GM12878 (cell line): ENCODE measurements around the gene HPGD. TPM values are rescaled to one million over a fixed set of nuclear protein-coding genes. Genes with fewer than 3 reads are reported as not detected.

ENCODE experiments used
- ASH2L ChIP-seq: fragments of 300-600, 200-600 bp; sonication (generic); IDR thresholded peaks from 2 replicates; pipeline ENCODE4 v1.6.1; 2017; ENCODE audit warnings: low read depth, mild to moderate bottlenecking, borderline replicate concordance
- NFYA ChIP-seq: IDR thresholded peaks from 2 replicates; pipeline ENCODE4 v1.6.1; 2011; ENCODE audit warnings: low read depth, mild to moderate bottlenecking, low read length, improper control_type of control experiment, borderline replicate concordance
- ZBTB4 ChIP-seq: fragments of 450-650 bp; formaldehyde crosslinking; IDR thresholded peaks from 2 replicates; pipeline ENCODE4 v1.4.0; 2022; ENCODE audit warnings: mild to moderate bottlenecking, moderate library complexity
- polyA plus RNA-seq, 11 experiments: library from polyadenylated mRNA; depleted of rRNA in 4 of 11; unstranded in 6 of 11; stranded (reverse) in 5 of 11; fragments of >200 nt; fragmentation: Nextera tagmentation in 4 of 11; fragmentation: Illumina TruSeq in 1 of 11; extraction: Ambion mirVana in 4 of 11; extraction: Trizol in 1 of 11; gene quantifications; 1 replicate in 1 of 11; 2 replicates in 10 of 11; pipeline versions ENCODE4 v1.2.1 to v1.2.3, GENCODE V29; 2011 to 2016; ENCODE audit warnings: inconsistent platforms in 2 of 11, missing spikeins in 2 of 11, low read depth in 1 of 11
- total RNA-seq, 4 experiments: library from RNA; depleted of rRNA in 3 of 4; stranded (reverse); fragments of >200 nt in 3 of 4; fragmentation: Illumina TruSeq in 1 of 4; extraction: Trizol in 1 of 4; gene quantifications; 2 replicates each; pipeline versions ENCODE4 v1.2.1 to v1.2.3, GENCODE V29; 2013 to 2021
- TF ChIP-seq, protein P1 (sequence below): IDR thresholded peaks from 2 replicates; pipeline ENCODE4 v1.6.1; 2011; ENCODE audit warnings: low read depth, low read length, improper control_type of control experiment, borderline replicate concordance
- TF ChIP-seq, protein P2 (sequence below): fragments of 450-650 bp; IDR thresholded peaks from 2 replicates; pipeline ENCODE4 v1.6.1; 2017; ENCODE audit warnings: antibody characterized with exemption, mild to moderate bottlenecking, moderate library complexity
- TF ChIP-seq, protein P3 (sequence below): IDR thresholded peaks from 2 replicates; pipeline ENCODE4 v1.6.1; 2012; ENCODE audit warnings: mild to moderate bottlenecking, low read depth, low read length

HPGD gene
- total and polyA plus RNA-seq, 10 of the 15 experiments (the other 5 are each of a cell fraction or from before 2014, with no cell fraction given): 0.07 to 0.41 (median 0.24) TPM; not detected in 7

GRCh38 chr4:174545268-174545667 lies 23.0 kb upstream of the HPGD start (continued):
- TF ChIP-seq, protein P1, sequence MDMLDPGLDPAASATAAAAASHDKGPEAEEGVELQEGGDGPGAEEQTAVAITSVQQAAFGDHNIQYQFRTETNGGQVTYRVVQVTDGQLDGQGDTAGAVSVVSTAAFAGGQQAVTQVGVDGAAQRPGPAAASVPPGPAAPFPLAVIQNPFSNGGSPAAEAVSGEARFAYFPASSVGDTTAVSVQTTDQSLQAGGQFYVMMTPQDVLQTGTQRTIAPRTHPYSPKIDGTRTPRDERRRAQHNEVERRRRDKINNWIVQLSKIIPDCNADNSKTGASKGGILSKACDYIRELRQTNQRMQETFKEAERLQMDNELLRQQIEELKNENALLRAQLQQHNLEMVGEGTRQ: no peak
- no peak for TF ChIP-seq ZBTB4 (CRISPR knock-in tag)
- TF ChIP-seq ASH2L: no peak
- no peak for TF ChIP-seq NFYA
- TF ChIP-seq, protein P2, sequence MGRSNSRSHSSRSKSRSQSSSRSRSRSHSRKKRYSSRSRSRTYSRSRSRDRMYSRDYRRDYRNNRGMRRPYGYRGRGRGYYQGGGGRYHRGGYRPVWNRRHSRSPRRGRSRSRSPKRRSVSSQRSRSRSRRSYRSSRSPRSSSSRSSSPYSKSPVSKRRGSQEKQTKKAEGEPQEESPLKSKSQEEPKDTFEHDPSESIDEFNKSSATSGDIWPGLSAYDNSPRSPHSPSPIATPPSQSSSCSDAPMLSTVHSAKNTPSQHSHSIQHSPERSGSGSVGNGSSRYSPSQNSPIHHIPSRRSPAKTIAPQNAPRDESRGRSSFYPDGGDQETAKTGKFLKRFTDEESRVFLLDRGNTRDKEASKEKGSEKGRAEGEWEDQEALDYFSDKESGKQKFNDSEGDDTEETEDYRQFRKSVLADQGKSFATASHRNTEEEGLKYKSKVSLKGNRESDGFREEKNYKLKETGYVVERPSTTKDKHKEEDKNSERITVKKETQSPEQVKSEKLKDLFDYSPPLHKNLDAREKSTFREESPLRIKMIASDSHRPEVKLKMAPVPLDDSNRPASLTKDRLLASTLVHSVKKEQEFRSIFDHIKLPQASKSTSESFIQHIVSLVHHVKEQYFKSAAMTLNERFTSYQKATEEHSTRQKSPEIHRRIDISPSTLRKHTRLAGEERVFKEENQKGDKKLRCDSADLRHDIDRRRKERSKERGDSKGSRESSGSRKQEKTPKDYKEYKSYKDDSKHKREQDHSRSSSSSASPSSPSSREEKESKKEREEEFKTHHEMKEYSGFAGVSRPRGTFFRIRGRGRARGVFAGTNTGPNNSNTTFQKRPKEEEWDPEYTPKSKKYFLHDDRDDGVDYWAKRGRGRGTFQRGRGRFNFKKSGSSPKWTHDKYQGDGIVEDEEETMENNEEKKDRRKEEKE: no peak
- TF ChIP-seq, protein P3, sequence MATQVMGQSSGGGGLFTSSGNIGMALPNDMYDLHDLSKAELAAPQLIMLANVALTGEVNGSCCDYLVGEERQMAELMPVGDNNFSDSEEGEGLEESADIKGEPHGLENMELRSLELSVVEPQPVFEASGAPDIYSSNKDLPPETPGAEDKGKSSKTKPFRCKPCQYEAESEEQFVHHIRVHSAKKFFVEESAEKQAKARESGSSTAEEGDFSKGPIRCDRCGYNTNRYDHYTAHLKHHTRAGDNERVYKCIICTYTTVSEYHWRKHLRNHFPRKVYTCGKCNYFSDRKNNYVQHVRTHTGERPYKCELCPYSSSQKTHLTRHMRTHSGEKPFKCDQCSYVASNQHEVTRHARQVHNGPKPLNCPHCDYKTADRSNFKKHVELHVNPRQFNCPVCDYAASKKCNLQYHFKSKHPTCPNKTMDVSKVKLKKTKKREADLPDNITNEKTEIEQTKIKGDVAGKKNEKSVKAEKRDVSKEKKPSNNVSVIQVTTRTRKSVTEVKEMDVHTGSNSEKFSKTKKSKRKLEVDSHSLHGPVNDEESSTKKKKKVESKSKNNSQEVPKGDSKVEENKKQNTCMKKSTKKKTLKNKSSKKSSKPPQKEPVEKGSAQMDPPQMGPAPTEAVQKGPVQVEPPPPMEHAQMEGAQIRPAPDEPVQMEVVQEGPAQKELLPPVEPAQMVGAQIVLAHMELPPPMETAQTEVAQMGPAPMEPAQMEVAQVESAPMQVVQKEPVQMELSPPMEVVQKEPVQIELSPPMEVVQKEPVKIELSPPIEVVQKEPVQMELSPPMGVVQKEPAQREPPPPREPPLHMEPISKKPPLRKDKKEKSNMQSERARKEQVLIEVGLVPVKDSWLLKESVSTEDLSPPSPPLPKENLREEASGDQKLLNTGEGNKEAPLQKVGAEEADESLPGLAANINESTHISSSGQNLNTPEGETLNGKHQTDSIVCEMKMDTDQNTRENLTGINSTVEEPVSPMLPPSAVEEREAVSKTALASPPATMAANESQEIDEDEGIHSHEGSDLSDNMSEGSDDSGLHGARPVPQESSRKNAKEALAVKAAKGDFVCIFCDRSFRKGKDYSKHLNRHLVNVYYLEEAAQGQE: no peak
- TF ChIP-seq, all 136 proteins: peak for 0
